ENCODE results near the gene SMC2.

DNA sequence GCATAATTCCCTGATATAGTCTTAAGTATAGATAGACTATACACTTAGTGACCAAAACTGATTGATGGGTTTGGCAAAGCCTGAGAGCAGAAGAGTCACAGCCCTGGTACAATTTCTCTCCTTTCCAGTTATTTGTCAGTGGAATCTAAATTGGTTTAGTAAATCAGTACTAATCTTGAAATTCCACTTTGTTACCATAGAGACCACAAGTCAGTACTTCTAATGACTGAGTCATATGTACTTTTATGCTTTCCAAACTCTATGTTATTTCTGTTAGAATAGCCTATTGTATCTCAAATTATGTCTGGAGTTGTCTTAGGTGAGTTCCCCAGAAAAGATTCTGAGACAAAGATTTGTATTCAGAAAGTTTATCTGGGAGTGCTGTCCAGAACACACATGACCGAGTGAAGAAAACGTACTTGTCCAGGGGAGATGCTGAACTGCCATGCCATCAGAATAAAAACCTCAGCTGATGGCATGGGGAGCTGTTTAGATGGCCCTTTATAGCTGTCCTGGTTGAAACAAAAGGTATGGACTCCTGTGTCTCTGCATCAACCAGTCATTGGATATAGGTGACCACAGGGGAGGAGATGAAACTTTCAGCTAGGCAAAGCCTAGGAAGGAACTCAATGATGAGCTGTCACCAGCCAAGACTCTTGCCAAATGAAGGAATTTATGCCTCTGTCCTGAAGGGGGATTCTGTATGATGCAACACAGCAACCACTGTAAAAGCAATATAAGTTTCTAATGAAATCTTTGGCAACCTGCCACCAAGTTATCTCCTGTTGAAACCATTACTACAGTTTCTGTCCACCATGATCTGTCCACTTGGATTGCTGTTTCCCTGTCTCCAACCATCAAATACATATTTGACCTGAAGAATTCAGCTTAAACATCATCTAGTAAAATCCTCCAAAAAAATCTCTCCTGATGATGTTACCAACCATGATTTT is 18.0 kb upstream of the SMC2 start:
- TF ChIP-seq, protein P1, sequence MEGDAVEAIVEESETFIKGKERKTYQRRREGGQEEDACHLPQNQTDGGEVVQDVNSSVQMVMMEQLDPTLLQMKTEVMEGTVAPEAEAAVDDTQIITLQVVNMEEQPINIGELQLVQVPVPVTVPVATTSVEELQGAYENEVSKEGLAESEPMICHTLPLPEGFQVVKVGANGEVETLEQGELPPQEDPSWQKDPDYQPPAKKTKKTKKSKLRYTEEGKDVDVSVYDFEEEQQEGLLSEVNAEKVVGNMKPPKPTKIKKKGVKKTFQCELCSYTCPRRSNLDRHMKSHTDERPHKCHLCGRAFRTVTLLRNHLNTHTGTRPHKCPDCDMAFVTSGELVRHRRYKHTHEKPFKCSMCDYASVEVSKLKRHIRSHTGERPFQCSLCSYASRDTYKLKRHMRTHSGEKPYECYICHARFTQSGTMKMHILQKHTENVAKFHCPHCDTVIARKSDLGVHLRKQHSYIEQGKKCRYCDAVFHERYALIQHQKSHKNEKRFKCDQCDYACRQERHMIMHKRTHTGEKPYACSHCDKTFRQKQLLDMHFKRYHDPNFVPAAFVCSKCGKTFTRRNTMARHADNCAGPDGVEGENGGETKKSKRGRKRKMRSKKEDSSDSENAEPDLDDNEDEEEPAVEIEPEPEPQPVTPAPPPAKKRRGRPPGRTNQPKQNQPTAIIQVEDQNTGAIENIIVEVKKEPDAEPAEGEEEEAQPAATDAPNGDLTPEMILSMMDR (conservative IDR thresholded peaks at IDR 0.05): no peak
- no peak for TF ChIP-seq ZFX (IDR thresholded peaks at IDR 0.05)

Data from C4-2B (cell line).